Measurements from ENCODE around the gene OR5AU1. TPM values are rescaled to one million over a fixed set of nuclear protein-coding genes. Genes with fewer than 3 reads are reported as not detected.

The OR5AU1 gene
- total RNA-seq, 1 experiment from 2014 or later: not detected

DNA sequence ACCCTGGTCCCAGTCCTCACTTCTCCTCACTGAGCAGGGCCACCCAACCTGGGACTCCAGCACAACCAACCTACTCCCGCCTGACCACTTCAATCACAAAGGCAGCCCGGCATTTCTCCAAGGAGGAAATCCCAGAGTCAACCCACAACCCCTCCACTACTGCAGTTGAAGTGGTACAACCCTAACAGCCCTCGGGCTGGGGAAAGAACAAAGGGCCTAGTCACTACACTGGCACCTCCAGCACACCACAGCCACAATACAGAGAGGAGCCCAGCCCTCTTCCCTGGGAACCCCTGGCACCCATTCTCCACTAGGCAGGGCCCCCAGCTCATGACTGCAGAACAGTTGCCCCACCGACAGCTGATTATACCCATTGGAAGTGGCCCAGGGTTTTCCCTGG is 13.7 kb upstream of the OR5AU1 start:
- no CpG with 5 or more reads among the region's 4 CpGs for WGBS (ENCODE audit: extremely low coverage, insufficient read length, low lambda C conversion rate)
- Histone ChIP-seq H3T11ph (ENCODE audit: low read length) (no peak overlapping the region), H3K27ac (ENCODE audit: insufficient read length, low read depth, low read length) (no peak overlapping the region), H4K20me1 (ENCODE audit: control insufficient read depth, insufficient read depth, insufficient read length) (no peaks in the 10 kb centered on the region), H3K18ac (ENCODE audit: insufficient read length, low read depth, low read length) (no peak overlapping the region), H3K14ac (ENCODE audit: insufficient read depth, low read length) (no peak overlapping the region), H3K27me3 (ENCODE audit: insufficient read depth, low read length) (no peaks in the 10 kb centered on the region), H3K4me2 (ENCODE audit: insufficient read depth, insufficient read length, low read length) (no peak overlapping the region), H3K9ac (ENCODE audit: extremely low read depth, insufficient read length, low read length) (no peak overlapping the region), H3K79me2 (ENCODE audit: insufficient read depth, low read length) (no peaks in the 10 kb centered on the region), H3K9me3 (ENCODE audit: control insufficient read depth, low read depth, low read length) (no peaks in the 10 kb centered on the region), H2BK12ac (ENCODE audit: insufficient read length, low read depth, low read length) (no peak overlapping the region), H4K5ac (ENCODE audit: insufficient read length, low read depth, low read length) (no peak overlapping the region), H3K79me1 (ENCODE audit: insufficient read depth, low read depth, low read length, poor library complexity, severe bottlenecking) (no peaks in the 10 kb centered on the region), H2BK20ac (ENCODE audit: low read depth, low read length, poor library complexity, severe bottlenecking) (no peak overlapping the region), H2AK5ac (ENCODE audit: insufficient read length, low read length) (no peak overlapping the region), H3K23ac (ENCODE audit: insufficient read length, low read depth, low read length) (no peak overlapping the region), H3K56ac (ENCODE audit: insufficient read length, low read depth, low read length) (no peak overlapping the region), H2AFZ (ENCODE audit: low read length) (no peak overlapping the region), H4K91ac (ENCODE audit: insufficient read length, low read depth, low read length) (no peak overlapping the region), H2BK5ac (ENCODE audit: insufficient read length, low read length) (no peak overlapping the region), H4K8ac (replicated peaks; ENCODE audit: insufficient read length, low read depth, low read length) (no peak overlapping the region), H2BK15ac (ENCODE audit: low read depth, low read length) (no peak overlapping the region), H3K4me1 (ENCODE audit: insufficient read depth, low read length) (no peaks in the 10 kb centered on the region), H2BK120ac (ENCODE audit: low read depth, low read length, poor library complexity, severe bottlenecking) (no peak overlapping the region), H3K4ac (ENCODE audit: low read depth, low read length) (no peak overlapping the region), H3K23me2 (ENCODE audit: insufficient read length, low read depth, low read length, poor library complexity, severe bottlenecking) (no peaks in the 10 kb centered on the region)
- Mint-ChIP-seq H3K4me3 (no peak overlapping the region), H3K27me3 (ENCODE audit: low read depth) (peaks cover 14% of the 10 kb centered on the region), H3K27ac (no peak overlapping the region), H3K36me3 (ENCODE audit: insufficient read depth in 1 of 3, low read depth in 3 of 3) (no peaks in the 10 kb centered on the region), H3K4me1 (no peaks in the 10 kb centered on the region; a peak in 1 of 4 replicates), H3K9me3 (no peaks in the 10 kb centered on the region)
- TF ChIP-seq, protein P1, sequence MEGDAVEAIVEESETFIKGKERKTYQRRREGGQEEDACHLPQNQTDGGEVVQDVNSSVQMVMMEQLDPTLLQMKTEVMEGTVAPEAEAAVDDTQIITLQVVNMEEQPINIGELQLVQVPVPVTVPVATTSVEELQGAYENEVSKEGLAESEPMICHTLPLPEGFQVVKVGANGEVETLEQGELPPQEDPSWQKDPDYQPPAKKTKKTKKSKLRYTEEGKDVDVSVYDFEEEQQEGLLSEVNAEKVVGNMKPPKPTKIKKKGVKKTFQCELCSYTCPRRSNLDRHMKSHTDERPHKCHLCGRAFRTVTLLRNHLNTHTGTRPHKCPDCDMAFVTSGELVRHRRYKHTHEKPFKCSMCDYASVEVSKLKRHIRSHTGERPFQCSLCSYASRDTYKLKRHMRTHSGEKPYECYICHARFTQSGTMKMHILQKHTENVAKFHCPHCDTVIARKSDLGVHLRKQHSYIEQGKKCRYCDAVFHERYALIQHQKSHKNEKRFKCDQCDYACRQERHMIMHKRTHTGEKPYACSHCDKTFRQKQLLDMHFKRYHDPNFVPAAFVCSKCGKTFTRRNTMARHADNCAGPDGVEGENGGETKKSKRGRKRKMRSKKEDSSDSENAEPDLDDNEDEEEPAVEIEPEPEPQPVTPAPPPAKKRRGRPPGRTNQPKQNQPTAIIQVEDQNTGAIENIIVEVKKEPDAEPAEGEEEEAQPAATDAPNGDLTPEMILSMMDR (conservative IDR thresholded peaks at IDR 0.05): no peak
- DNase-seq: no peak

Measured in H9 (cell line).